Adrenal gland (tissue), 5 donors: ENCODE measurements around the gene ASTN2.

Source experiments
- POLR2A ChIP-seq, 2 donors: fragments of 450-650 bp; IDR thresholded peaks; one replicate each; pipeline ENCODE4 v1.6.1; 2017; ENCODE audit warnings: antibody characterized with exemption in 2 of 2, mild to moderate bottlenecking in 2 of 2, moderate library complexity in 1 of 2
- TF ChIP-seq, protein P1 (sequence below), 6 experiments: fragments of 450-650 bp in 4 of 6; fragments of 200-600 bp in 2 of 6; sonication (generic) in 1 of 6; IDR thresholded peaks; 1 replicate in 5 of 6; 2 replicates in 1 of 6; pipeline versions ENCODE4 v1.5.1 to v1.8.0; 2016 to 2021; ENCODE audit warnings: antibody characterized with exemption in 6 of 6, mild to moderate bottlenecking in 2 of 6, moderate library complexity in 1 of 6
- donor health status: DM: no; HTN: no; CAD: no.

DNA sequence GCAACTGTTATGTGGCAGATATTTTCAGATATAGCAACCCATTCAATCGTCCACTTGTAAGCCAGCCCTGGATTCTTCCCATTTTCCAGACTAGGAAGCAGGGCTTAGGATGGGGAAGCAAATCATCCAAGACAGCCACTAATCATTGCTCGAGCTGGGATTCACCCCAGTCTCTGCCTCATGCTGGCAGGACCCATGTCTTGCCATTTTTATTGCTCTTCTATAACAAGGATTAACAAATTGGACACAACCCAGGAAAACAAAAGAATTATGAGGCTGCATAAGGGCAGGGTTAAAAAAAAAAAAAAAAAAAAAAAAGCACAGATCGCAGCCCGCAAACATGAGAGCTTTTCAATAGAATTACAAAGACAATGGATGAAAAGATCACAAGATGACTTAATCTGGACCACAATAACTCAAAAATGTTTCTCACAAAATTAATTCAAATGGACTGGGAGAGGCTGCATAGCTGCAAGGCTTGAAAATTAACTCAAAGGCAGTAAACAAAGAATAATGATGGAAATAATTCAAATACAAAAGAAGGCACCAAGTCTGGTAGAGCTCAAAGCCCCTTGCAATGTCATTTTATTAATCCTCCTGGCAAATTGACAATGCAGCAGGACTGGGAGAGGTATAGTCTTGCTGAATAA is 40.7 kb downstream of the ASTN2 start:
- no peak for TF ChIP-seq POLR2A (IDR thresholded peaks at IDR 0.05)
- TF ChIP-seq, protein P1, sequence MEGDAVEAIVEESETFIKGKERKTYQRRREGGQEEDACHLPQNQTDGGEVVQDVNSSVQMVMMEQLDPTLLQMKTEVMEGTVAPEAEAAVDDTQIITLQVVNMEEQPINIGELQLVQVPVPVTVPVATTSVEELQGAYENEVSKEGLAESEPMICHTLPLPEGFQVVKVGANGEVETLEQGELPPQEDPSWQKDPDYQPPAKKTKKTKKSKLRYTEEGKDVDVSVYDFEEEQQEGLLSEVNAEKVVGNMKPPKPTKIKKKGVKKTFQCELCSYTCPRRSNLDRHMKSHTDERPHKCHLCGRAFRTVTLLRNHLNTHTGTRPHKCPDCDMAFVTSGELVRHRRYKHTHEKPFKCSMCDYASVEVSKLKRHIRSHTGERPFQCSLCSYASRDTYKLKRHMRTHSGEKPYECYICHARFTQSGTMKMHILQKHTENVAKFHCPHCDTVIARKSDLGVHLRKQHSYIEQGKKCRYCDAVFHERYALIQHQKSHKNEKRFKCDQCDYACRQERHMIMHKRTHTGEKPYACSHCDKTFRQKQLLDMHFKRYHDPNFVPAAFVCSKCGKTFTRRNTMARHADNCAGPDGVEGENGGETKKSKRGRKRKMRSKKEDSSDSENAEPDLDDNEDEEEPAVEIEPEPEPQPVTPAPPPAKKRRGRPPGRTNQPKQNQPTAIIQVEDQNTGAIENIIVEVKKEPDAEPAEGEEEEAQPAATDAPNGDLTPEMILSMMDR (IDR thresholded peaks at IDR 0.05) = no peak
